Measurements from ENCODE around the gene EHMT1. TPM values are rescaled to one million over a fixed set of nuclear protein-coding genes. Genes with fewer than 3 reads are reported as not detected.
A peak's percentile ranks its signal among the peaks of the same experiment; 100 is the strongest.

EHMT1 gene
- total RNA-seq, 1 experiment from 2014 or later = 112 TPM

GRCh38 chr9:137705443-137705863, 86.6 kb downstream of the EHMT1 start:
- H2AK5ac ChIP-seq (ENCODE audit: insufficient read length, low read length) = no peak overlapping the region
- no peak overlapping the region for H3K4ac ChIP-seq (ENCODE audit: low read depth, low read length)
- H2BK120ac ChIP-seq (ENCODE audit: low read depth, low read length, poor library complexity, severe bottlenecking) = no peak overlapping the region
- peaks cover 20% of the 10 kb centered on the region; the same call in 1 of the 2 replicates for H3K79me2 ChIP-seq (ENCODE audit: insufficient read depth, low read length)
- Mint-ChIP-seq H3K36me3 (ENCODE audit: insufficient read depth in 1 of 3, low read depth in 3 of 3) (peaks cover 25 to 28% (median 26%) of the 10 kb centered on the region in 3 experiments), H3K27ac (peak overlapping the region in 2 of 3 experiments; percentile 81; a peak in 3 of 7 replicates), H3K4me1 (peaks cover 36 to 52% of the 10 kb centered on the region in 2 experiments), H3K9me3 (peaks cover 27 to 29% of the 10 kb centered on the region in 2 experiments), H3K27me3 (ENCODE audit: low read depth) (no peaks in the 10 kb centered on the region), H3K4me3 (no peak overlapping the region)
- H3K18ac ChIP-seq (ENCODE audit: insufficient read length, low read depth, low read length) = no peak overlapping the region
- WGBS (ENCODE audit: extremely low coverage, insufficient read length, low lambda C conversion rate) = no CpG with 5 or more reads among the region's 8 CpGs
- DNase-seq = no peak
- H3K9ac ChIP-seq (ENCODE audit: extremely low read depth, insufficient read length, low read length) = no peak overlapping the region
- H3K79me1 ChIP-seq (ENCODE audit: insufficient read depth, low read depth, low read length, poor library complexity, severe bottlenecking) = peaks cover 14% of the 10 kb centered on the region
- no peak overlapping the region for H3K56ac ChIP-seq (ENCODE audit: insufficient read length, low read depth, low read length)
- H4K5ac ChIP-seq (ENCODE audit: insufficient read length, low read depth, low read length) = no peak overlapping the region
- H3K4me2 ChIP-seq (ENCODE audit: insufficient read depth, insufficient read length, low read length) = no peak overlapping the region
- H3K23ac ChIP-seq (ENCODE audit: insufficient read length, low read depth, low read length) = no peak overlapping the region
- H3K23me2 ChIP-seq (ENCODE audit: insufficient read length, low read depth, low read length, poor library complexity, severe bottlenecking) = no peaks in the 10 kb centered on the region
- H2AFZ ChIP-seq (ENCODE audit: low read length) = no peak overlapping the region
- H3K27me3 ChIP-seq (ENCODE audit: insufficient read depth, low read length) = no peaks in the 10 kb centered on the region
- H2BK12ac ChIP-seq (ENCODE audit: insufficient read length, low read depth, low read length) = no peak overlapping the region
- no peak overlapping the region for H3T11ph ChIP-seq (ENCODE audit: low read length)
- H4K8ac ChIP-seq (replicated peaks; ENCODE audit: insufficient read length, low read depth, low read length) = no peak overlapping the region
- H2BK20ac ChIP-seq (ENCODE audit: low read depth, low read length, poor library complexity, severe bottlenecking) = no peak overlapping the region
- H3K4me1 ChIP-seq (ENCODE audit: insufficient read depth, low read length) = peaks cover 3% of the 10 kb centered on the region; the same call in 1 of the 2 replicates
- H2BK5ac ChIP-seq (ENCODE audit: insufficient read length, low read length) = no peak overlapping the region
- H4K20me1 ChIP-seq (ENCODE audit: control insufficient read depth, insufficient read depth, insufficient read length) = no peaks in the 10 kb centered on the region
- H3K14ac ChIP-seq (ENCODE audit: insufficient read depth, low read length) = no peak overlapping the region; the same call in 1 of the 2 replicates
- TF ChIP-seq, protein P1, sequence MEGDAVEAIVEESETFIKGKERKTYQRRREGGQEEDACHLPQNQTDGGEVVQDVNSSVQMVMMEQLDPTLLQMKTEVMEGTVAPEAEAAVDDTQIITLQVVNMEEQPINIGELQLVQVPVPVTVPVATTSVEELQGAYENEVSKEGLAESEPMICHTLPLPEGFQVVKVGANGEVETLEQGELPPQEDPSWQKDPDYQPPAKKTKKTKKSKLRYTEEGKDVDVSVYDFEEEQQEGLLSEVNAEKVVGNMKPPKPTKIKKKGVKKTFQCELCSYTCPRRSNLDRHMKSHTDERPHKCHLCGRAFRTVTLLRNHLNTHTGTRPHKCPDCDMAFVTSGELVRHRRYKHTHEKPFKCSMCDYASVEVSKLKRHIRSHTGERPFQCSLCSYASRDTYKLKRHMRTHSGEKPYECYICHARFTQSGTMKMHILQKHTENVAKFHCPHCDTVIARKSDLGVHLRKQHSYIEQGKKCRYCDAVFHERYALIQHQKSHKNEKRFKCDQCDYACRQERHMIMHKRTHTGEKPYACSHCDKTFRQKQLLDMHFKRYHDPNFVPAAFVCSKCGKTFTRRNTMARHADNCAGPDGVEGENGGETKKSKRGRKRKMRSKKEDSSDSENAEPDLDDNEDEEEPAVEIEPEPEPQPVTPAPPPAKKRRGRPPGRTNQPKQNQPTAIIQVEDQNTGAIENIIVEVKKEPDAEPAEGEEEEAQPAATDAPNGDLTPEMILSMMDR (conservative IDR thresholded peaks at IDR 0.05) = no peak
- H3K9me3 ChIP-seq (ENCODE audit: control insufficient read depth, low read depth, low read length) = peaks cover 22% of the 10 kb centered on the region
- H4K91ac ChIP-seq (ENCODE audit: insufficient read length, low read depth, low read length) = no peak overlapping the region
- no peak overlapping the region for H2BK15ac ChIP-seq (ENCODE audit: low read depth, low read length)
- no peak overlapping the region for H3K27ac ChIP-seq (ENCODE audit: insufficient read length, low read depth, low read length)

Measured in H9 (cell line).